K562 (cell line): ENCODE results near the gene GABRB3. TPM values are rescaled to one million over a fixed set of nuclear protein-coding genes. Genes with fewer than 3 reads are reported as not detected.

ENCODE experiments used
- ATAC-seq: fragments of 200-7000 bp; cut with Tn5 transposase; 3 replicates; pipeline ENCODE4 v1.9.1; 2020; ENCODE audit warnings: moderate library complexity
- BruUV-seq: library from RNA; stranded (reverse); fragments of 400-500 nt; replicated peaks from 2 replicates; lab custom pipeline; 2021; lab: Mats Ljungman, UMichigan
- CTCF ChIA-PET: fragments of 300-600 bp; formaldehyde crosslinking; extraction: SDS; loops from one replicate; lab custom pipeline; 2021; ENCODE audit warnings: low intra/inter-chr PET ratio; lab: Yijun Ruan, JAX
- POLR2A ChIA-PET: fragments of 300-600, 350-650 bp; sonication (Branson Sonifier 250); formaldehyde crosslinking; extraction: SDS; loops from one replicate; lab custom pipeline; 2021; ENCODE audit warnings: antibody characterized with exemption, inconsistent platforms; lab: Yijun Ruan, JAX
- DNase-seq, 4 experiments: peaks; one replicate each; pipeline versions ENCODE4 v3.0.0 to v3.0.0-alpha.2; 2011 to 2018; ENCODE audit warnings: low spot score in 3 of 4, mixed read lengths in 3 of 4; ENCODE audit errors: extremely low read depth in 1 of 4
- FAIRE-seq: peaks from 2 replicates; lab custom pipeline; 2011; peaks lifted over from hg19 to GRCh38; lab: Jason Lieb, UNC
- H2AFZ ChIP-seq: 2 replicates; pipeline ENCODE4 v1.6.0; 2011; ENCODE audit warnings: low read depth, low read length, control low read depth, inconsistent platforms
- H3K27ac ChIP-seq: fragments of 200-600 bp; 3 replicates; pipeline ENCODE4 v1.8.0; 2011; ENCODE audit warnings: low read depth, mild to moderate bottlenecking, control low read depth, inconsistent platforms, low read length, moderate library complexity, mixed read lengths; ENCODE audit errors: extremely low read depth
- H3K27me3 ChIP-seq, 2 experiments: fragments of 300-600 bp in 1 of 2; 2 replicates in 1 of 2; 3 replicates in 1 of 2; pipeline versions ENCODE4 v1.6.0 to v1.8.0; 2011; ENCODE audit warnings: inconsistent platforms in 2 of 2, low read length in 2 of 2, mild to moderate bottlenecking in 1 of 2, mixed read lengths in 1 of 2, moderate library complexity in 1 of 2; ENCODE audit not compliant: control insufficient read depth in 2 of 2, insufficient read depth in 2 of 2
- H3K36me3 ChIP-seq: fragments of 300-600 bp; 3 replicates; pipeline ENCODE4 v1.8.0; 2011; ENCODE audit warnings: mild to moderate bottlenecking, low read length, inconsistent platforms; ENCODE audit not compliant: control insufficient read depth, insufficient read depth
- H3K4me1 ChIP-seq, 2 experiments: fragments of 200-600 bp in 1 of 2; replicated peaks in 1 of 2; 2 replicates in 1 of 2; 3 replicates in 1 of 2; pipeline versions ENCODE4 v1.5.1 to v1.8.0; 2011; ENCODE audit warnings: inconsistent platforms in 2 of 2, low read length in 2 of 2, mild to moderate bottlenecking in 1 of 2, mixed read lengths in 1 of 2, moderate library complexity in 1 of 2; ENCODE audit not compliant: control insufficient read depth in 2 of 2, insufficient read depth in 2 of 2
- H3K4me2 ChIP-seq: 2 replicates; pipeline ENCODE4 v1.6.1; 2011; ENCODE audit warnings: low read length, control low read depth, inconsistent platforms, mixed read lengths; ENCODE audit not compliant: insufficient read depth
- H3K4me3 ChIP-seq: fragments of 200-600 bp; sonication (generic), shearing (Covaris generic); 2 replicates; pipeline ENCODE4 v1.5.1; 2016; ENCODE audit warnings: control low read depth, inconsistent platforms
- H3K79me2 ChIP-seq: fragments of 200-600 bp; 3 replicates; pipeline ENCODE4 v1.8.0; 2011; ENCODE audit warnings: low read length, inconsistent platforms; ENCODE audit not compliant: control insufficient read depth, insufficient read depth
- H3K9ac ChIP-seq, 2 experiments: 2 replicates each; pipeline versions ENCODE4 v1.6.0 to v1.6.1; 2011; ENCODE audit warnings: low read depth in 2 of 2, low read length in 2 of 2, control low read depth in 1 of 2, inconsistent platforms in 1 of 2, mild to moderate bottlenecking in 1 of 2, mixed read lengths in 1 of 2; ENCODE audit not compliant: insufficient read depth in 1 of 2
- H3K9me1 ChIP-seq: one replicate; pipeline ENCODE4 v1.6.0; 2011; ENCODE audit warnings: inconsistent platforms, mild to moderate bottlenecking, low read length, moderate library complexity; ENCODE audit not compliant: control insufficient read depth, insufficient read depth
- H3K9me3 ChIP-seq: replicated peaks from 2 replicates; pipeline ENCODE4 v1.5.1; 2011; ENCODE audit warnings: low read depth, low read length, inconsistent platforms; ENCODE audit not compliant: control insufficient read depth, insufficient read depth
- H4K20me1 ChIP-seq: replicated peaks from 2 replicates; pipeline ENCODE4 v1.6.1; 2011; ENCODE audit warnings: low read length, inconsistent platforms, mixed read lengths; ENCODE audit not compliant: control insufficient read depth, insufficient read depth
- BDP1 ChIP-seq: IDR thresholded peaks from 3 replicates; pipeline ENCODE4 v1.6.1; 2011; ENCODE audit not compliant: insufficient read length, insufficient read depth
- BMI1 ChIP-seq: fragments of 150-350 bp; IDR thresholded peaks from 2 replicates; pipeline ENCODE4 v1.6.1; 2014; ENCODE audit warnings: low read length
- CAMTA2 ChIP-seq: fragments of 250-450 bp; sonication (Bioruptor Pico); conservative IDR thresholded peaks from 2 replicates; pipeline ENCODE4 v1.5.1; 2022
- CCNT2 ChIP-seq: IDR thresholded peaks from 2 replicates; pipeline ENCODE4 v1.6.1; 2011; ENCODE audit warnings: borderline replicate concordance, low read depth, mild to moderate bottlenecking, moderate library complexity, mixed read lengths, low read length; ENCODE audit not compliant: insufficient read length; ENCODE audit errors: extremely low read depth
- NRF1 ChIP-seq, 2 experiments: fragments of 450-650 bp; IDR thresholded peaks in 1 of 2; conservative IDR thresholded peaks in 1 of 2; 2 replicates each; pipeline ENCODE4 v1.6.1; 2014; ENCODE audit warnings: mild to moderate bottlenecking in 2 of 2
- SMARCB1 ChIP-seq: IDR thresholded peaks from 2 replicates; pipeline ENCODE4 v1.6.1; 2011; ENCODE audit warnings: improper control_type of control experiment, low read depth; ENCODE audit not compliant: insufficient read length
- TFE3 ChIP-seq: fragments of 450-650 bp; formaldehyde crosslinking; IDR thresholded peaks from 2 replicates; pipeline ENCODE4 v1.4.0; 2020; ENCODE audit warnings: mild to moderate bottlenecking, mixed read lengths
- ZNF444 ChIP-seq: fragments of 250-450 bp; sonication (Bioruptor Pico); IDR thresholded peaks from 2 replicates; pipeline ENCODE4 v1.4.0; 2020; ENCODE audit warnings: mild to moderate bottlenecking, moderate library complexity
- ZNF512 ChIP-seq: IDR thresholded peaks from 2 replicates; pipeline ENCODE4 v1.6.1; 2016; ENCODE audit warnings: missing genetic modification characterization, missing compliant biosample characterization
- WGBS: fragments of 100-300 bp; shearing (Covaris generic); methylation state at CpG from one replicate; pipeline ENCODE4 v1.1.6; 2016; ENCODE audit warnings: low coverage, mixed read lengths; ENCODE audit not compliant: insufficient coverage; ENCODE audit errors: missing lambda C conversion rate; 5-methylcytosine and 5-hydroxymethylcytosine counted together
- in situ Hi-C: fragments of 300-500 bp; cut with MboI; formaldehyde crosslinking; loops from 4 replicates; pipeline ENCODE4 v1.15.0; 2018; ENCODE audit warnings: inconsistent platforms, mixed read lengths
- intact Hi-C: fragments of 100-400 bp; cut with micrococcal nuclease; formaldehyde crosslinking; loops from 2 replicates; pipeline ENCODE4 v1.14.2; 2022
- polyA plus RNA-seq, 8 experiments: library from polyadenylated mRNA; depleted of rRNA in 4 of 8; stranded (reverse) in 5 of 8; unstranded in 3 of 8; fragments of >200 nt; fragmentation: Nextera tagmentation in 2 of 8; fragmentation: Illumina TruSeq in 1 of 8; extraction: Ambion mirVana in 2 of 8; extraction: Trizol in 1 of 8; gene quantifications; 2 replicates each; pipeline versions ENCODE4 v1.2.1 to v1.2.3, GENCODE V29; 2011 to 2014; ENCODE audit warnings: inconsistent platforms in 1 of 8, missing spikeins in 1 of 8
- total RNA-seq, 7 experiments: library from RNA; depleted of rRNA in 6 of 7; stranded (reverse); fragments of >200 nt in 6 of 7; fragmentation: Illumina TruSeq in 2 of 7; extraction: Trizol in 2 of 7; gene quantifications; 2 replicates each; pipeline versions ENCODE4 v1.2.1 to v1.2.3, GENCODE V29; 2011 to 2021; ENCODE audit warnings: low replicate concordance in 1 of 7
- TF ChIP-seq, protein P1 (sequence below): fragments of 450-650 bp; IDR thresholded peaks from 2 replicates; pipeline ENCODE4 v1.6.1; 2014; ENCODE audit warnings: low read depth, mild to moderate bottlenecking, moderate library complexity, borderline replicate concordance

GABRB3 gene
- total and polyA plus RNA-seq, 9 of the 15 experiments (the other 6 are each of a cell fraction or from before 2014, with no cell fraction given) = 0.09 to 1.4 (median 0.49) TPM

GRCh38 chr15:26598704-26599103, 174.2 kb downstream of the GABRB3 start:
- Histone ChIP-seq H4K20me1 (no peaks in the 10 kb centered on the region), H3K27me3 (no peaks in the 10 kb centered on the region), H3K9me1 (no peaks in the 10 kb centered on the region), H3K9me3 (0 out of 2 replicates have a peak, but pooled peaks cover 2% of the 10 kb centered on the region), H3K36me3 (no peaks in the 10 kb centered on the region), H3K9ac (no peak overlapping the region), H3K4me3 (no peak overlapping the region), H2AFZ (no peak overlapping the region), H3K79me2 (no peaks in the 10 kb centered on the region), H3K4me1 (no peaks in the 10 kb centered on the region), H3K27ac (no peak overlapping the region), H3K4me2 (no peak overlapping the region)
- ChIA-PET POLR2A (no interaction called here), CTCF (no interaction called here)
- in situ Hi-C loops = no loop called here
- no peak for ATAC-seq
- DNase-seq = no peak
- intact Hi-C loops = no loop called here
- BruUV-seq = no TSS peak
- WGBS = 0% methylated on average over 2 of the region's 2 CpGs
- no peak for TF ChIP-seq CCNT2
- TF ChIP-seq CAMTA2 = no peak
- TF ChIP-seq ZNF512 (tag) = no peak
- TF ChIP-seq NRF1 (conservative IDR thresholded peaks at IDR 0.05 in 1 of 2, IDR thresholded peaks at IDR 0.05 in 1 of 2) = no peak
- TF ChIP-seq BDP1 = no peak
- TF ChIP-seq ZNF444 (CRISPR knock-in tag) = no peak
- TF ChIP-seq TFE3 (CRISPR knock-in tag) = no peak
- no peak for TF ChIP-seq BMI1
- TF ChIP-seq, protein P1, sequence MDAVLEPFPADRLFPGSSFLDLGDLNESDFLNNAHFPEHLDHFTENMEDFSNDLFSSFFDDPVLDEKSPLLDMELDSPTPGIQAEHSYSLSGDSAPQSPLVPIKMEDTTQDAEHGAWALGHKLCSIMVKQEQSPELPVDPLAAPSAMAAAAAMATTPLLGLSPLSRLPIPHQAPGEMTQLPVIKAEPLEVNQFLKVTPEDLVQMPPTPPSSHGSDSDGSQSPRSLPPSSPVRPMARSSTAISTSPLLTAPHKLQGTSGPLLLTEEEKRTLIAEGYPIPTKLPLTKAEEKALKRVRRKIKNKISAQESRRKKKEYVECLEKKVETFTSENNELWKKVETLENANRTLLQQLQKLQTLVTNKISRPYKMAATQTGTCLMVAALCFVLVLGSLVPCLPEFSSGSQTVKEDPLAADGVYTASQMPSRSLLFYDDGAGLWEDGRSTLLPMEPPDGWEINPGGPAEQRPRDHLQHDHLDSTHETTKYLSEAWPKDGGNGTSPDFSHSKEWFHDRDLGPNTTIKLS = no peak
- no peak for TF ChIP-seq SMARCB1
- FAIRE-seq = no peak
